Thoracic aorta (tissue), 2 donors: ENCODE data around the gene PDC. TPM values are rescaled to one million over a fixed set of nuclear protein-coding genes. Genes with fewer than 3 reads are reported as not detected.

Source experiments
- ATAC-seq: fragments of 150-250 bp; one replicate; pipeline ENCODE4 v1.8.0; 2017; ENCODE audit warnings: low read depth; ENCODE audit not compliant: insufficient number of reproducible peaks, low FRiP score
- DNase-seq: peaks from one replicate; pipeline ENCODE4 v3.0.0-alpha.2; 2020; ENCODE audit warnings: low spot score
- H3K27ac ChIP-seq, 2 donors: fragments of 200-600 bp; sonication (generic); 1 replicate in 1 of 2; 2 replicates in 1 of 2; pipeline ENCODE4 v1.5.1; 2016; ENCODE audit warnings: mild to moderate bottlenecking in 2 of 2, moderate library complexity in 2 of 2
- H3K27me3 ChIP-seq: fragments of 200-600 bp; sonication (generic); replicated peaks from 2 replicates; pipeline ENCODE4 v1.6.0; 2016; ENCODE audit warnings: mild to moderate bottlenecking; ENCODE audit not compliant: insufficient read depth
- H3K36me3 ChIP-seq: fragments of 200-600 bp; sonication (generic); one replicate; pipeline ENCODE4 v1.5.1; 2016
- H3K4me1 ChIP-seq, 2 donors: fragments of 200-600 bp; sonication (generic); 1 replicate in 1 of 2; 2 replicates in 1 of 2; pipeline versions ENCODE4 v1.5.1 to v1.6.0; 2016; ENCODE audit warnings: low read depth in 2 of 2, mild to moderate bottlenecking in 1 of 2; ENCODE audit not compliant: control insufficient read depth in 1 of 2
- H3K4me3 ChIP-seq: fragments of 200-600 bp; sonication (generic); 2 replicates; pipeline ENCODE4 v1.5.1; 2016; ENCODE audit warnings: mild to moderate bottlenecking
- H3K9me3 ChIP-seq: fragments of 200-600 bp; sonication (generic); 2 replicates; pipeline ENCODE4 v1.5.1; 2016
- total RNA-seq, 2 donors: library from RNA; depleted of rRNA; stranded (reverse); fragments of >200 nt; gene quantifications; one replicate each; pipeline versions ENCODE4 v1.1.0 to v1.2.3, GENCODE V29; 2016
- TF ChIP-seq, protein P1 (sequence below): fragments of 200-600 bp; sonication (generic); IDR thresholded peaks from one replicate; pipeline ENCODE4 v1.5.1; 2019; ENCODE audit warnings: antibody characterized with exemption

PDC gene
- total RNA-seq, 2 donors from 2014 or later: not detected

DNA sequence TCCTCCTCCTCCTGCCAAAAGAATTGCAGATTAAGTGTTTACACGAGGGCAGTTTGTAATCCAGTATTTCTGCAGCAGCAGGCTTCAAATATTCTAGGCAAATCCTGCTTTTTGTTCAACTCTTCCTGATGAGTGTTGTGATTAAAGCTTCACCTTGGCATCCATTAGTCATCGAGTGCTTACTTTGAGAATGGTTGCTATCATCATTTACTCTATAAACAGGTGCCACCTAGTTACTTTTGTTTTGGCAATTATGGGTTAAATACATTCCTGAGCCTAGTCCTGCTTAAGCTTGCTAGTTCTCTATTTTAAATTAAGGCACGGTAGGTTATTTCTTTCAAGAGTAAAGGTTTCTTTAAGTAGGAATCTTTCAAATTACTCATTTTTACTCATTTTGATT, 20.3 kb downstream of the PDC start:
- no peaks in the 10 kb centered on the region for H3K27me3 ChIP-seq
- DNase-seq (no peak), ATAC-seq (no peak)
- H3K4me1 ChIP-seq: no peaks in the 10 kb centered on the region
- H3K27ac ChIP-seq: no peak overlapping the region
- no peak overlapping the region for H3K4me3 ChIP-seq
- TF ChIP-seq, protein P1, sequence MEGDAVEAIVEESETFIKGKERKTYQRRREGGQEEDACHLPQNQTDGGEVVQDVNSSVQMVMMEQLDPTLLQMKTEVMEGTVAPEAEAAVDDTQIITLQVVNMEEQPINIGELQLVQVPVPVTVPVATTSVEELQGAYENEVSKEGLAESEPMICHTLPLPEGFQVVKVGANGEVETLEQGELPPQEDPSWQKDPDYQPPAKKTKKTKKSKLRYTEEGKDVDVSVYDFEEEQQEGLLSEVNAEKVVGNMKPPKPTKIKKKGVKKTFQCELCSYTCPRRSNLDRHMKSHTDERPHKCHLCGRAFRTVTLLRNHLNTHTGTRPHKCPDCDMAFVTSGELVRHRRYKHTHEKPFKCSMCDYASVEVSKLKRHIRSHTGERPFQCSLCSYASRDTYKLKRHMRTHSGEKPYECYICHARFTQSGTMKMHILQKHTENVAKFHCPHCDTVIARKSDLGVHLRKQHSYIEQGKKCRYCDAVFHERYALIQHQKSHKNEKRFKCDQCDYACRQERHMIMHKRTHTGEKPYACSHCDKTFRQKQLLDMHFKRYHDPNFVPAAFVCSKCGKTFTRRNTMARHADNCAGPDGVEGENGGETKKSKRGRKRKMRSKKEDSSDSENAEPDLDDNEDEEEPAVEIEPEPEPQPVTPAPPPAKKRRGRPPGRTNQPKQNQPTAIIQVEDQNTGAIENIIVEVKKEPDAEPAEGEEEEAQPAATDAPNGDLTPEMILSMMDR: no peak
- H3K36me3 ChIP-seq: peaks cover 4% of the 10 kb centered on the region
- no peaks in the 10 kb centered on the region for H3K9me3 ChIP-seq

DNA sequence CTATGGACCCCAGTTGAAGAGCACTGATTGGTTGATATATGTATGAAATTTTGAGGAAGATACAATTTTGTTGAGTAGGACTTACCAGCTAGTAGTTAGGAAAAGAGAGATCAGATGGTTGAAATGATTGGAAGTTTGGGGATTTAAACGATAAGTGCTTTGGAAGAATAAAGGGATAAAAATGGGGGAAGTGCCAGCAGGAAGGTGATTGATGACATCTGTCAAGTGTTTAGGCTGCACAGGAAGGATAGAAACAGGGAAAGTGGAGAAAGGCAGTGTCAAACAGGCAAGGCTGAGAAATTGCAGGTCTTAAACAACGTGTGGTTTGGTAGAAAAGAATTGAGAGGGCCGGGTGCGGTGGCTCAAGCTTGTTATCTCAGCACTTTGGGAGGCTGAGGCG, 22.3 kb downstream of the PDC start:
- Histone ChIP-seq H3K9me3 (no peaks in the 10 kb centered on the region), H3K36me3 (peaks cover 4% of the 10 kb centered on the region), H3K27ac (no peak overlapping the region), H3K27me3 (no peaks in the 10 kb centered on the region), H3K4me1 (no peaks in the 10 kb centered on the region), H3K4me3 (no peak overlapping the region)
- ATAC-seq (no peak), DNase-seq (no peak)
- TF ChIP-seq, protein P1: no peak

DNA sequence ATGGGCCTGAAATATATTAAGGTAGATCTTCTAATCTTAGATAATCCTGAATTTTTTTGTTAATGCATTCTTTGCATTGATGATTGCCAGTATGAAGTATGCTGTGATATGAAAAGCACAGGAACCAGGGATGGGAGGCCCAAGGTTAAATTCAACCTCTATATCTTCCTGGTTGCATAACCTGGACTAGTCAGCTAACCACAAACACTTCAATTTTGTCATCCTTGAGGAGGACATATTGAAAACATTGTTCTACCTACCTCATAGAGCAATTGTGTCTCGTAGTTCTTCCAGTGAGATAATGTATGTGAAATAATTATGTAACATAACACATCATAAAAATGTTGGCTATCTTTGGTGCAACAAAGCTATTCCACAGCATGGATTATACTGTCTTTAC, 25.6 kb downstream of the PDC start:
- Histone ChIP-seq H3K27me3 (no peaks in the 10 kb centered on the region), H3K36me3 (peaks cover 4% of the 10 kb centered on the region), H3K27ac (no peak overlapping the region), H3K9me3 (no peaks in the 10 kb centered on the region), H3K4me1 (no peaks in the 10 kb centered on the region), H3K4me3 (no peak overlapping the region)
- TF ChIP-seq, protein P1: no peak
- DNase-seq (no peak), ATAC-seq (no peak)

DNA sequence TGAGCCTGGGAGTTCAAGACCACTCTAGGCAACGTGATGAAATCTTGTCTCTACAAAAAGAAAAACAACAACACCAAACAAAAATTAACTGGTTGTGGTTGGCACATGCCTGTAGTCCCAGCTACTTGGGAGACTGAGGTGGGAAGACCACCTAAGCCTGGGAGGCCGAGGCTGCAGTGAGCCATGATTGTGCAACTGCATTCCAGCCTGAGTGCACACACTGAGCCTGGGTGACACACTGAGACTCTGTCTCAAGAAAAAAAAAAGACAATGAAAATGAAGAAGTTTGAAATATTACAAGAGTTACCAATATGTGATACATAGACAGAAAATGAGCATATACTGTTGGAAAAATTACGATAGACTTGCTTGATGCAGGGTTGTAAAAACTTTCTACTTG, 31.9 kb downstream of the PDC start:
- Histone ChIP-seq H3K36me3 (no peaks in the 10 kb centered on the region), H3K4me3 (no peak overlapping the region), H3K9me3 (no peaks in the 10 kb centered on the region), H3K27ac (no peak overlapping the region), H3K4me1 (no peaks in the 10 kb centered on the region), H3K27me3 (no peaks in the 10 kb centered on the region)
- ATAC-seq (no peak), DNase-seq (no peak)
- TF ChIP-seq, protein P1: no peak

DNA sequence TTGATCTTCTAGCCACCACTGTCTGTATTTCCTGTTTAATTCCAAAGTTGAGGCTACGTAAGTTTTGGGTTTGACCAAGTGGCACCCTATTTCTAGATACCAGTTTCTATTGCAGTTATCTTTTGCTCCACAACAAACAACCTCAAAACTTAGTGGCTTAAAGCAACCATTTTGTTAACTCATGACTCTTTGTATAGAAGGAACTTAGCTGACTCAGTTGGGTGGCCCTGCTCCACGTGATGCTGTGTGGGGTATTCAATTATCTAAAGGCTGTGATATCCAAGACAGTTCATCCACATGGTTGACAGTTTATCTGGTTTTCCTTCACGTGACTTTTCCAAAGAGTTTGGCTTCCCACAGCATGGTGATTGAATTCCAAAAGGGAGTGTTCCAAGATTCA, 34.8 kb downstream of the PDC start:
- no peak overlapping the region for H3K4me3 ChIP-seq
- ATAC-seq: no peak
- TF ChIP-seq, protein P1: no peak

More for the DNA sequence above, 34.8 kb downstream of the PDC start:
- no peaks in the 10 kb centered on the region for H3K27me3 ChIP-seq
- no peak for DNase-seq
- no peaks in the 10 kb centered on the region for H3K36me3 ChIP-seq
- no peaks in the 10 kb centered on the region for H3K4me1 ChIP-seq
- H3K9me3 ChIP-seq: no peaks in the 10 kb centered on the region
- no peak overlapping the region for H3K27ac ChIP-seq
